MM.1S (cell line): Measurements from ENCODE around the gene YPEL2.

Experiments used
- DNase-seq: peaks from one replicate; pipeline ENCODE4 v3.0.0-alpha.2; 2015
- H2AFZ ChIP-seq: fragments of 300-600 bp; sonication (generic); 2 replicates; pipeline ENCODE4 v1.6.0; 2016; ENCODE audit warnings: antibody characterized with exemption, low read length
- H3F3A ChIP-seq: fragments of 300-600 bp; sonication (generic); 2 replicates; pipeline ENCODE4 v1.6.1; 2016; ENCODE audit warnings: mild to moderate bottlenecking, antibody characterized with exemption, low read length, moderate library complexity, mixed read lengths; ENCODE audit not compliant: insufficient read depth
- H3K27ac ChIP-seq: fragments of 300-600 bp; sonication (generic); 2 replicates; pipeline ENCODE4 v1.5.1; 2016; ENCODE audit warnings: mild to moderate bottlenecking, low read length
- H3K27me3 ChIP-seq: fragments of 300-600 bp; sonication (generic); replicated peaks from 2 replicates; pipeline ENCODE4 v1.6.0; 2016; ENCODE audit warnings: low read length; ENCODE audit not compliant: insufficient read depth
- H3K36me3 ChIP-seq: fragments of 300-600 bp; sonication (generic); replicated peaks from 2 replicates; pipeline ENCODE4 v1.6.1; 2016; ENCODE audit warnings: mild to moderate bottlenecking, low read length, mixed read lengths; ENCODE audit not compliant: insufficient read depth
- H3K4me1 ChIP-seq: fragments of 300-600 bp; sonication (generic); 2 replicates; pipeline ENCODE4 v1.6.1; 2016; ENCODE audit warnings: low read length, mixed read lengths
- H3K4me2 ChIP-seq: fragments of 300-600 bp; sonication (generic); 2 replicates; pipeline ENCODE4 v1.6.0; 2016; ENCODE audit warnings: low read depth, low read length
- H3K4me3 ChIP-seq: fragments of 300-600 bp; sonication (generic); 2 replicates; pipeline ENCODE4 v1.5.1; 2016; ENCODE audit warnings: low read length, mixed read lengths
- H3K79me2 ChIP-seq: fragments of 300-600 bp; sonication (generic); 2 replicates; pipeline ENCODE4 v1.6.1; 2016; ENCODE audit warnings: mixed run types, low read length, mixed read lengths
- H3K9ac ChIP-seq: fragments of 300-600 bp; sonication (generic); 2 replicates; pipeline ENCODE4 v1.6.1; 2016; ENCODE audit warnings: low read length, mixed read lengths
- H3K9me2 ChIP-seq: fragments of 300-600 bp; sonication (generic); replicated peaks from 2 replicates; pipeline ENCODE4 v1.6.1; 2016; ENCODE audit warnings: mild to moderate bottlenecking, low read length, mixed read lengths; ENCODE audit not compliant: insufficient read depth
- H3K9me3 ChIP-seq: fragments of 300-600 bp; sonication (generic); replicated peaks from 2 replicates; pipeline ENCODE4 v1.6.1; 2016; ENCODE audit warnings: mild to moderate bottlenecking, low read length, mixed read lengths; ENCODE audit not compliant: insufficient read depth
- H4K20me1 ChIP-seq: fragments of 300-600 bp; sonication (generic); 2 replicates; pipeline ENCODE4 v1.6.1; 2016; ENCODE audit warnings: mild to moderate bottlenecking, low read length, moderate library complexity, mixed read lengths; ENCODE audit not compliant: insufficient read depth
- EZH2 ChIP-seq: fragments of 300-600 bp; sonication (generic); optimal IDR thresholded peaks from 2 replicates; pipeline ENCODE3; 2017; ENCODE audit warnings: low read depth, mild to moderate bottlenecking, antibody characterized with exemption, low read length, mixed read lengths
- EZH2phosphoT487 ChIP-seq: fragments of 300-600 bp; sonication (generic); IDR thresholded peaks from 2 replicates; pipeline ENCODE4 v1.6.1; 2018; ENCODE audit warnings: antibody characterized with exemption, low read length
- TF ChIP-seq, protein P1 (sequence below): fragments of 300-600 bp; sonication (generic); IDR thresholded peaks from 2 replicates; pipeline ENCODE4 v1.5.1; 2016; ENCODE audit warnings: antibody characterized with exemption, low read length, mixed read lengths

The YPEL2 gene

DNA sequence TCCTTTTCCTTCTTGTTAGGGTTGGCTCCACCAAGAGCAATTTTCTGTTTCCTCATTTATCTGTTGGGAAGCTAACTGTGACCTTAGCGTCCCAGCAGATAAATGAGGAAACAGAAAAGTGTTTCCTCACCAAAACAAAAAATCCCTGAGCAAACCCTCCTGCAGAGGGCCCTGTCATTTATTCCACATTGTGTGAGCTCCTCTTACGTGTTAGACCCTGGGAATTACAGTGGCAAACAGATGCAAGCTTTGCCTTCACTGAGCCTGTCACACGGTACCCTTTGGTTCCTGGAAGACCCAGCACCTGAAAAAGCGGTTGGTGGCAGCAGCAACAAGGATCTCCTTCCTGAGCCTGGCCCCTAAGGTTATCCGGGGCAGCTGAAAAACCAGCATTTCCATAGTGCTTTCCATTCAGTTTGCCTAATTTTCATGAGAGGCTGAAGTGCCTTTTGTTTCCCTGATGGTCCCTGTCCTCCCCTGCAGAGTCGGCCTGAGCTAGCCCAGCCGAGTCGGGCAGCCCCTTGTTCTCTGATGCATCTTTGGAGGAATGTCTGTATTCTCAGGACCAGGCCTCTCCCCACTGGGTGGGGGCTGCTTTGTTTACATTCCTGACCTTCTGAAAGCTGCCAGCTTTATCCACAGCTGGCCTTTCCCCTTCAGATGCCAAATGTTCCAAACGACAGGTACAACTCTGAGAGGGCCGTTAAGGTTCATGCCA lies 34.7 kb downstream of the YPEL2 start:
- H3K9me2 ChIP-seq, result no peaks in the 10 kb centered on the region
- no peaks in the 10 kb centered on the region for H3K36me3 ChIP-seq
- no peak for DNase-seq
- H3K4me3 ChIP-seq, result no peak overlapping the region
- no peaks in the 10 kb centered on the region for H3K27me3 ChIP-seq
- H3F3A ChIP-seq, result peaks cover 6% of the 10 kb centered on the region; the same call in 1 of the 2 replicates
- peaks cover 41% of the 10 kb centered on the region for H3K4me1 ChIP-seq
- H4K20me1 ChIP-seq, result no peaks in the 10 kb centered on the region
- H2AFZ ChIP-seq, result no peak overlapping the region
- no peaks in the 10 kb centered on the region for H3K9me3 ChIP-seq
- H3K27ac ChIP-seq, result no peak overlapping the region
- H3K79me2 ChIP-seq, result no peaks in the 10 kb centered on the region; the same call in 1 of the 2 replicates
- no peak overlapping the region for H3K4me2 ChIP-seq
- H3K9ac ChIP-seq, result no peak overlapping the region
- no peak for TF ChIP-seq EZH2phosphoT487
- TF ChIP-seq EZH2, result no peak
- TF ChIP-seq, protein P1, sequence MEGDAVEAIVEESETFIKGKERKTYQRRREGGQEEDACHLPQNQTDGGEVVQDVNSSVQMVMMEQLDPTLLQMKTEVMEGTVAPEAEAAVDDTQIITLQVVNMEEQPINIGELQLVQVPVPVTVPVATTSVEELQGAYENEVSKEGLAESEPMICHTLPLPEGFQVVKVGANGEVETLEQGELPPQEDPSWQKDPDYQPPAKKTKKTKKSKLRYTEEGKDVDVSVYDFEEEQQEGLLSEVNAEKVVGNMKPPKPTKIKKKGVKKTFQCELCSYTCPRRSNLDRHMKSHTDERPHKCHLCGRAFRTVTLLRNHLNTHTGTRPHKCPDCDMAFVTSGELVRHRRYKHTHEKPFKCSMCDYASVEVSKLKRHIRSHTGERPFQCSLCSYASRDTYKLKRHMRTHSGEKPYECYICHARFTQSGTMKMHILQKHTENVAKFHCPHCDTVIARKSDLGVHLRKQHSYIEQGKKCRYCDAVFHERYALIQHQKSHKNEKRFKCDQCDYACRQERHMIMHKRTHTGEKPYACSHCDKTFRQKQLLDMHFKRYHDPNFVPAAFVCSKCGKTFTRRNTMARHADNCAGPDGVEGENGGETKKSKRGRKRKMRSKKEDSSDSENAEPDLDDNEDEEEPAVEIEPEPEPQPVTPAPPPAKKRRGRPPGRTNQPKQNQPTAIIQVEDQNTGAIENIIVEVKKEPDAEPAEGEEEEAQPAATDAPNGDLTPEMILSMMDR, result no peak

DNA sequence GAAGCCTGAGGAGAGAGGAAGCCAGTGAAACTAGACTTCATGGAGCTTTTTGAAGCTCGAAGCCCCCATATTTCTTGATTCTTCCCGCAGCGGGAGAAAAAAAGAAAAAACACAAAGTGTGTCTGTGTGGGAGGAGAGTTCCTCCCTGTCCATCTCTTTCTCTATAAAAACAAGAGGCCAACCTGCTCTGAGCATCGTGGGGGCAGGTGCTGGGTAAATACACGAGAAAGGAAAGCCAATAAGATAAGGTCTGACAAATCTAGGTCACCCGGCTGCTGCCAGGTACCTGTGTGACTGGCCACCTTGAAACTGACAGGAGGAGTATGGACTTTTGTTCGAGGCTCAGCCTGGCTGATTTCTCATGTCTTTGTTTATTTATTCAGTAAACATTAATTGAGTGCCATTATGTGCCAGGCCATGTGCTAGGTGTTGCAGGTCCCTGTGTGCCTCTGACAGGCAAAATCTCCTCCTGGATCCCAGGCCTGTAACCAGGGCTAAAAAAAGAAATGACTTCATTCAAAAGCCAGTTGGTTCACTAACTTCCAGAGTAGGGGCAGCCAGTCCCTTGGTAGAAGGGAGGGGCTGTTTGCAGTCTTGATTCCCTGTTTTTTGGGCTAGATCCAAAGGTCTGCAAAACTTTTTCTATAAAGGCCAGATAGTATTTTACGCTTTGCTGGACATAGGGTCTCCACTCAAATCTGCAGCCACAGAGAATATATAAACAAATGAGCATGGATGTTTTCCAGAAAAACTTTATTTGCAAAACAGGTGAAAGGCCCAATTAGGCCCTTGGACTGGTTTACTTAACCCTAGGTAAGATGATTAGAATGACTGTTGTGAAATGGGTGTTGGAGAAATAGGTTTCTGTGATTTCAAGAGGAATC lies 35.6 kb downstream of the YPEL2 start:
- H3K9ac ChIP-seq, result no peak overlapping the region

DNA sequence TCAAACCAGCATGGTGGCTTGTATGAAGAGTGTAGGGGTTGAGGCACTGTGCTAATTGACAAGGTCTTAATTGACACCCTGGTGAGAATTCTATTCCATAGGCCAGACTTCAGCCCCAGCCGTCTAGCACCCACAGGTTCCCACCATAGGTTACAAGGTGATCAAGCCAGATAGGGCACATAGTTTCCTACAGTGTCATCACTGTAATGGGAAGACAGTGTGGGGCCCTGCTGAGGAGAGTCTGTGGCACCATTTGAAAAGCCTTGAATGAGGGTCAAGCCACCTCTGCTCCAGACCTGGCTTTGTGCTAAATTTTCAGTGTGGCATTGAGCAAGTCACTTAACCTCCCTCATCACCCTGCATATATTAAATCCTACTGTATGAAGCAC lies 36.2 kb downstream of the YPEL2 start:
- H3K4me3 ChIP-seq, result no peak overlapping the region
- H3K36me3 ChIP-seq, result no peaks in the 10 kb centered on the region
- H3K4me2 ChIP-seq, result no peak overlapping the region
- peaks cover 44% of the 10 kb centered on the region for H3K4me1 ChIP-seq
- H4K20me1 ChIP-seq, result no peaks in the 10 kb centered on the region
- no peak overlapping the region for H3K27ac ChIP-seq
- H3K9me2 ChIP-seq, result no peaks in the 10 kb centered on the region
- no peak overlapping the region for H3K9ac ChIP-seq
- H2AFZ ChIP-seq, result no peak overlapping the region
- DNase-seq, result no peak
- TF ChIP-seq, protein P1, result no peak
- no peak for TF ChIP-seq EZH2phosphoT487
- no peak for TF ChIP-seq EZH2
- H3K79me2 ChIP-seq, result no peaks in the 10 kb centered on the region; the same call in 1 of the 2 replicates
- H3K9me3 ChIP-seq, result no peaks in the 10 kb centered on the region
- peaks cover 14% of the 10 kb centered on the region for H3F3A ChIP-seq
- no peaks in the 10 kb centered on the region for H3K27me3 ChIP-seq

More for the DNA sequence above, 35.6 kb downstream of the YPEL2 start:
- Histone ChIP-seq H3K79me2 (no peaks in the 10 kb centered on the region; the same call in 1 of the 2 replicates), H2AFZ (no peak overlapping the region), H3K27ac (no peak overlapping the region), H3K9me3 (no peaks in the 10 kb centered on the region), H3K27me3 (no peaks in the 10 kb centered on the region), H3F3A (peaks cover 11% of the 10 kb centered on the region; the same call in 1 of the 2 replicates), H3K4me3 (no peak overlapping the region), H3K9me2 (no peaks in the 10 kb centered on the region), H4K20me1 (no peaks in the 10 kb centered on the region), H3K36me3 (no peaks in the 10 kb centered on the region), H3K4me1 (peaks cover 43% of the 10 kb centered on the region), H3K4me2 (no peak overlapping the region)
- no peak for DNase-seq
- no peak for TF ChIP-seq EZH2
- TF ChIP-seq, protein P1, result no peak
